SK-N-MC (cell line): ENCODE data around the gene SRSF9.

Experiments used
- EZH2 ChIP-seq: fragments of 200-600 bp; sonication (generic); IDR thresholded peaks from one replicate; pipeline ENCODE4 v1.6.1; 2017; ENCODE audit warnings: antibody characterized with exemption
- POLR2AphosphoS5 ChIP-seq: IDR thresholded peaks from 2 replicates; pipeline ENCODE4 v1.6.1; 2012; ENCODE audit warnings: mild to moderate bottlenecking, low read depth, low read length, borderline replicate concordance

GRCh38 chr12:120473807-120474615 lies 4.5 kb upstream of the SRSF9 start:
- TF ChIP-seq EZH2 (no peak), POLR2AphosphoS5 (no peak)
